OCI-LY1 (cell line): ENCODE measurements around the gene LEKR1.

Experiments used
- EZH2 ChIP-seq: fragments of 200-600 bp; sonication (generic), shearing (Covaris generic); IDR thresholded peaks from 2 replicates; pipeline ENCODE4 v1.8.0; 2017; ENCODE audit warnings: borderline replicate concordance, mixed run types, mild to moderate bottlenecking, antibody characterized with exemption, low read length, moderate library complexity, mixed read lengths
- TF ChIP-seq, protein P1 (sequence below): fragments of 200-600 bp; sonication (generic), shearing (Covaris generic); IDR thresholded peaks from 2 replicates; pipeline ENCODE4 v1.5.1; 2017; ENCODE audit warnings: mild to moderate bottlenecking, antibody characterized with exemption, low read length, moderate library complexity, mixed read lengths

DNA sequence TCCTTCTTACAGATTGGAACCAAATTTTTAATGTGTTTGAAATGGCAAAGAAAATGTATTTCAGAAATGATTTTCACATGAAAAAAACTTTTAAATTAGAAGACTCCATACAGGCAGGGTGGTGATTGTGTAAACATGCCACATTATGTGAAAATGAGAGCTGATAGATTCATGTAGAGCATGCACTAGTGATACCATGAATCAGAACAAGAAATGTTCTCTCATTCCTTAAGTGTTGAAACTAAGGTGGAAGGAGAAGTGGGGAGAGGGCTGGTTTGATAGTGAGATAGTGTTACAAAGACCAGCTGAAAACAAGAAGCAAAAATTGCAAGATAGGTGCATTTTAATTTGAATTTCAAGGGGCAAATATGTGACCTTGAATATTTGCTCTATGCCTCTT, 233.5 kb downstream of the LEKR1 start:
- no peak for TF ChIP-seq EZH2
- TF ChIP-seq, protein P1, sequence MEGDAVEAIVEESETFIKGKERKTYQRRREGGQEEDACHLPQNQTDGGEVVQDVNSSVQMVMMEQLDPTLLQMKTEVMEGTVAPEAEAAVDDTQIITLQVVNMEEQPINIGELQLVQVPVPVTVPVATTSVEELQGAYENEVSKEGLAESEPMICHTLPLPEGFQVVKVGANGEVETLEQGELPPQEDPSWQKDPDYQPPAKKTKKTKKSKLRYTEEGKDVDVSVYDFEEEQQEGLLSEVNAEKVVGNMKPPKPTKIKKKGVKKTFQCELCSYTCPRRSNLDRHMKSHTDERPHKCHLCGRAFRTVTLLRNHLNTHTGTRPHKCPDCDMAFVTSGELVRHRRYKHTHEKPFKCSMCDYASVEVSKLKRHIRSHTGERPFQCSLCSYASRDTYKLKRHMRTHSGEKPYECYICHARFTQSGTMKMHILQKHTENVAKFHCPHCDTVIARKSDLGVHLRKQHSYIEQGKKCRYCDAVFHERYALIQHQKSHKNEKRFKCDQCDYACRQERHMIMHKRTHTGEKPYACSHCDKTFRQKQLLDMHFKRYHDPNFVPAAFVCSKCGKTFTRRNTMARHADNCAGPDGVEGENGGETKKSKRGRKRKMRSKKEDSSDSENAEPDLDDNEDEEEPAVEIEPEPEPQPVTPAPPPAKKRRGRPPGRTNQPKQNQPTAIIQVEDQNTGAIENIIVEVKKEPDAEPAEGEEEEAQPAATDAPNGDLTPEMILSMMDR: no peak
